22Rv1 (cell line): ENCODE measurements around the gene GUCY2D.

Source experiments
- ZFX ChIP-seq: fragments of 450-650 bp; IDR thresholded peaks from 2 replicates; pipeline ENCODE4 v1.6.1; 2017; ENCODE audit warnings: antibody characterized with exemption, borderline replicate concordance
- TF ChIP-seq, protein P1 (sequence below): fragments of 450-650 bp; IDR thresholded peaks from 2 replicates; pipeline ENCODE4 v1.5.1; 2017; ENCODE audit warnings: mild to moderate bottlenecking

DNA sequence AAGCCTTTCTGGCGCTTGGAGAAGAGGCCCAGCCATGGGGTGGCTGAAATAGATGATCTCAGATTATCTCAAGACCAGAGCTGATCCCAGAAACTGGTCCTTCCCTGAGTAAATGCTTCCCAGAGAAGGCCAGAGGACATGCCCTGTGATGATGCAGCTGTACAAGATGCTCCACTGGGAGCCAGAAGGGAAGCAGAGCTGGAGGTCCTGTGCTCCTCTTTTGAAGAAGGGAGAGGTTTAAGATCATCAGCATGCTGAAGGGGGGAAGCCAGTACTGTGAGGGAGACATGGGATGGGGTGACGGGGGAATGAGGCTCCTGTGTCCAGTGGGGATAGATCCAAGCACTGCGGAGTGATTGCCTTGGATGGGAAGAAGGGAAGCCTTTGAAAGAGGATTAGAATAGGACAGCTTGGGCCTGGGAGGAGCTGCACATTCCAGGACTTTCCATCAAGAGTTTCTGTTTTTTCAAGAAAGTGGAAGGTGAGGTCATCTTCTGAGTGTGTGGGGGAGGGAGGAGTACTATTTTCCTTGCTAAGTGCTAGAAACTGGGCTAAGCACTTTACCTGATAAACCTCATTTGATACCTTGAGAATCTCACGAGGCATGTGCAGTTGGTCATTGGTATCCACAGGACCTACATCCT is 20.1 kb downstream of the GUCY2D start:
- TF ChIP-seq, protein P1, sequence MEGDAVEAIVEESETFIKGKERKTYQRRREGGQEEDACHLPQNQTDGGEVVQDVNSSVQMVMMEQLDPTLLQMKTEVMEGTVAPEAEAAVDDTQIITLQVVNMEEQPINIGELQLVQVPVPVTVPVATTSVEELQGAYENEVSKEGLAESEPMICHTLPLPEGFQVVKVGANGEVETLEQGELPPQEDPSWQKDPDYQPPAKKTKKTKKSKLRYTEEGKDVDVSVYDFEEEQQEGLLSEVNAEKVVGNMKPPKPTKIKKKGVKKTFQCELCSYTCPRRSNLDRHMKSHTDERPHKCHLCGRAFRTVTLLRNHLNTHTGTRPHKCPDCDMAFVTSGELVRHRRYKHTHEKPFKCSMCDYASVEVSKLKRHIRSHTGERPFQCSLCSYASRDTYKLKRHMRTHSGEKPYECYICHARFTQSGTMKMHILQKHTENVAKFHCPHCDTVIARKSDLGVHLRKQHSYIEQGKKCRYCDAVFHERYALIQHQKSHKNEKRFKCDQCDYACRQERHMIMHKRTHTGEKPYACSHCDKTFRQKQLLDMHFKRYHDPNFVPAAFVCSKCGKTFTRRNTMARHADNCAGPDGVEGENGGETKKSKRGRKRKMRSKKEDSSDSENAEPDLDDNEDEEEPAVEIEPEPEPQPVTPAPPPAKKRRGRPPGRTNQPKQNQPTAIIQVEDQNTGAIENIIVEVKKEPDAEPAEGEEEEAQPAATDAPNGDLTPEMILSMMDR: no peak
- no peak for TF ChIP-seq ZFX
